IPS-20b (cell line): ENCODE data around the gene CLP1.

Experiments used
- H3K27ac ChIP-seq: one replicate; pipeline ENCODE4 v1.5.1; 2013; ENCODE audit warnings: low read length
- H3K27me3 ChIP-seq: 2 replicates; pipeline ENCODE4 v1.6.1; 2013; ENCODE audit warnings: mild to moderate bottlenecking, low read length, inconsistent platforms; ENCODE audit not compliant: insufficient read depth
- H3K36me3 ChIP-seq: 2 replicates; pipeline ENCODE4 v1.6.1; 2013; ENCODE audit warnings: low read depth, mild to moderate bottlenecking, inconsistent platforms, low read length, moderate library complexity; ENCODE audit not compliant: insufficient read depth
- H3K4me1 ChIP-seq: 2 replicates; pipeline ENCODE4 v1.6.1; 2013; ENCODE audit warnings: mild to moderate bottlenecking, control low read depth, inconsistent platforms, low read length, moderate library complexity; ENCODE audit not compliant: insufficient read depth
- H3K4me3 ChIP-seq: 2 replicates; pipeline ENCODE4 v1.5.1; 2013; ENCODE audit warnings: mild to moderate bottlenecking, low read length, inconsistent platforms
- H3K9ac ChIP-seq: 2 replicates; pipeline ENCODE4 v1.6.1; 2013; ENCODE audit warnings: low read depth, mild to moderate bottlenecking, inconsistent platforms, low read length, moderate library complexity
- H3K9me3 ChIP-seq: 2 replicates; pipeline ENCODE4 v1.6.1; 2013; ENCODE audit warnings: mild to moderate bottlenecking, low read depth, low read length, inconsistent platforms; ENCODE audit not compliant: insufficient read depth

CLP1 gene

GRCh38 chr11:57657194-57658022 is at the start of gene CLP1:
TSS of gene CLP1 (plus strand) at chr11:57657762. CDS start at chr11:57659477, 1,715 bp downstream.
- Histone ChIP-seq H3K36me3 (peaks cover 31% of the 10 kb centered on the region), H3K27me3 (peaks cover 33% of the 10 kb centered on the region; the same call in 1 of the 2 replicates), H3K9ac (peak within 1 kb of the TSS; percentile 85), H3K27ac (no peak within 1 kb of the TSS), H3K9me3 (no peaks in the 10 kb centered on the region), H3K4me3 (peak within 1 kb of the TSS; percentile 95), H3K4me1 (peaks cover 7% of the 10 kb centered on the region; the same call in 1 of the 2 replicates)

DNA sequence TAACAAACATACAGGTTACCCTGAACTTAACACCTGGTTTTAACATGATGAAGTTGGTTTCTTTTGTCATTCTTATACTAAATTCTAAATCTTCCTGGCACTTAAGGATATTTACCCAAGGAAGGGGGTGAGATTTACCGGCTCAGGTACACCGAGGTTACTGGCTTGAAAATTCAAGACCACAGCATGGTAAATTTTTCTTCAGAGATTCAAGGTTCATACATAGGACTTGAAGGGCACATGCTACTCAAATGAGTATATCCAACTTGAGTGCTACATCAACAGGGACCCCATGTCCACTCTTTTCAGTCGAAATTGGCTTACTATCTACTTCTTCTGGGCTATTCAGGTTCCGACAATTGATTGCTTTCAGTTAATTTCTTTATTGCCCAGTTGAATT is 47.4 kb upstream of the CLP1 start:
- no peaks in the 10 kb centered on the region for H3K27me3 ChIP-seq
- no peaks in the 10 kb centered on the region for H3K9me3 ChIP-seq
- no peak overlapping the region for H3K4me3 ChIP-seq
- peaks cover 47% of the 10 kb centered on the region for H3K36me3 ChIP-seq
- H3K4me1 ChIP-seq, result no peaks in the 10 kb centered on the region
- H3K27ac ChIP-seq, result no peak overlapping the region
- H3K9ac ChIP-seq, result no peak overlapping the region

- no peak overlapping the region for H3K9ac ChIP-seq
- H3K27me3 ChIP-seq, result no peaks in the 10 kb centered on the region
- no peak overlapping the region for H3K27ac ChIP-seq
- no peak overlapping the region for H3K4me3 ChIP-seq
- no peaks in the 10 kb centered on the region for H3K4me1 ChIP-seq
- H3K36me3 ChIP-seq, result peaks cover 40% of the 10 kb centered on the region
- peaks cover 3% of the 10 kb centered on the region; the same call in 1 of the 2 replicates for H3K9me3 ChIP-seq
Measured at GRCh38 chr11:57614234-57614772, 43.3 kb upstream of the CLP1 start.

- H3K9ac ChIP-seq, result no peak overlapping the region
- no peaks in the 10 kb centered on the region for H3K4me1 ChIP-seq
- H3K27me3 ChIP-seq, result no peaks in the 10 kb centered on the region
- H3K4me3 ChIP-seq, result no peak overlapping the region
- no peak overlapping the region for H3K27ac ChIP-seq
- H3K36me3 ChIP-seq, result peaks cover 37% of the 10 kb centered on the region
- H3K9me3 ChIP-seq, result peaks cover 13% of the 10 kb centered on the region
Measured at GRCh38 chr11:57615308-57615707, 42.3 kb upstream of the CLP1 start.

GRCh38 chr11:57616595-57616994 is 41.0 kb upstream of the CLP1 start:
- Histone ChIP-seq H3K4me3 (no peak overlapping the region), H3K9me3 (peaks cover 16% of the 10 kb centered on the region), H3K4me1 (no peaks in the 10 kb centered on the region), H3K27ac (no peak overlapping the region), H3K27me3 (no peaks in the 10 kb centered on the region), H3K9ac (no peak overlapping the region), H3K36me3 (peaks cover 30% of the 10 kb centered on the region)

- Histone ChIP-seq H3K9ac (no peak overlapping the region), H3K36me3 (peaks cover 18% of the 10 kb centered on the region), H3K4me1 (no peaks in the 10 kb centered on the region), H3K4me3 (no peak overlapping the region), H3K9me3 (peaks cover 16% of the 10 kb centered on the region), H3K27me3 (no peaks in the 10 kb centered on the region), H3K27ac (no peak overlapping the region)
Measured at GRCh38 chr11:57618438-57618837, 39.1 kb upstream of the CLP1 start.

DNA sequence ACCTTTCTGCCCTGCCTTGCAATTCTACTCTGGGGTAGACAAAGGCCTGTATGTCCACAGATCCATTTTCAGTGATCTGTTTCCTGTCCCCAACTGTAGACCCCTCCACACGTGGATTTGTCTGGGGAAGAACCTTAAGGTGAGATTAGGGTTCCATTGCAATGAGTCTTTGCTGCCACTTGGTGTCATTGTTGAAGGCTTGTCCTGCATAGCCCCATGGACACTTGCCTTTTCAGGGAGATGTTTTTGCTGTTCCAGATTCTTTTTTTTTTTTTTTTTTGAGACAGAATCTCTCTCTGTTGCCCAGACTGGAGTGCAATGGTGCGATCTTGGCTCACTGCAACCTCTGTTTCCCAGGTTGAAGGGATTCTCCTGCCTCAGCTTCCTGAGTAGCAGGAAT is 38.2 kb upstream of the CLP1 start:
- no peak overlapping the region for H3K27ac ChIP-seq
- H3K27me3 ChIP-seq, result no peaks in the 10 kb centered on the region
- H3K9ac ChIP-seq, result no peak overlapping the region
- H3K4me3 ChIP-seq, result no peak overlapping the region
- H3K9me3 ChIP-seq, result peaks cover 16% of the 10 kb centered on the region
- H3K4me1 ChIP-seq, result no peaks in the 10 kb centered on the region
- H3K36me3 ChIP-seq, result peaks cover 11% of the 10 kb centered on the region; the same call in 1 of the 2 replicates

- Histone ChIP-seq H3K27me3 (no peaks in the 10 kb centered on the region), H3K27ac (no peak overlapping the region), H3K4me1 (no peaks in the 10 kb centered on the region), H3K9ac (no peak overlapping the region), H3K4me3 (no peak overlapping the region), H3K36me3 (peaks cover under 1% of the 10 kb centered on the region; the same call in 1 of the 2 replicates), H3K9me3 (peaks cover 16% of the 10 kb centered on the region)
Measured at GRCh38 chr11:57620467-57620866, 37.1 kb upstream of the CLP1 start.

GRCh38 chr11:57622263-57622662 is 35.3 kb upstream of the CLP1 start:
- H3K36me3 ChIP-seq, result no peaks in the 10 kb centered on the region
- H3K4me1 ChIP-seq, result no peaks in the 10 kb centered on the region
- H3K27me3 ChIP-seq, result no peaks in the 10 kb centered on the region

DNA sequence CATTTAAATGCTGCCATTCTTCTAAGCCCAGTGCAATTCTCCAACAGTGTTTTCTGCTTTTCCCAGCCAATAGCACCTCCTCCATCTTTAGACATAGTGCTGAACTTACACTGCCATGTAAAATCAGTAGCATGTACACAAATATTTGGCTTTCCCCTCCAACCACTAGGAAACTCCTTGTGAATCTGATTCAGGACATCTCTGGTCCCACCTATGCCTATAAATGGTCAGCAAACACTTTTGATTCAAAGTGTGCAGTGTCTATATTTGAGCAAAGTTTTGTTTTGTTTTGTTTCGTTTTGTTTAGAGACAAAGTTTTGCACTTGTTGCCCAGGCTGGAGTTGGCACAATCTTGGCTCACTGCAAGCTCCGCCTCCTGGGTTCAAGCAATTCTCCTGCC is 32.7 kb upstream of the CLP1 start:
- Histone ChIP-seq H3K9ac (no peak overlapping the region), H3K27me3 (no peaks in the 10 kb centered on the region), H3K4me1 (no peaks in the 10 kb centered on the region), H3K4me3 (no peak overlapping the region), H3K36me3 (no peaks in the 10 kb centered on the region), H3K9me3 (peaks cover 7% of the 10 kb centered on the region), H3K27ac (no peak overlapping the region)

More at GRCh38 chr11:57622263-57622662, 35.3 kb upstream of the CLP1 start:
- peaks cover 16% of the 10 kb centered on the region for H3K9me3 ChIP-seq
- no peak overlapping the region for H3K4me3 ChIP-seq
- H3K9ac ChIP-seq, result no peak overlapping the region
- H3K27ac ChIP-seq, result no peak overlapping the region

DNA sequence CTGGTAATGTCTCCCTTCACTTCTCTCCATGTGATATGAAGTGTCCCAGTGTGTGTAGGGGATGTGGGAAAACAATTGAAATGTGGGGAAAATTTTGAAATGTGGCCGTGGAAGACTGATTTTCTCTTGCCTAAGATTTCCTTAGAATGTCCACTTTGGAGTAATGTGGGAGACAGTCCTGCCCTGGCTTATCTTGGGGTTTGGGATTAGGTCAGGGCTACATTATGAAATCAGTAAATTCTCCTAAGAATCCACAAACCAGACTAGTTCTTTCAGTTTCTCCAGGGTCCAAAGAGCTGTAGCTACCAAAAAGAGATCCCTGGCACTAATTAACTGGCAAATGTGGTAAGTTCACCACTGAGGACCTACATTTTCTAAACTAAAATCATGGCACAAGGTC is 30.7 kb upstream of the CLP1 start:
- no peaks in the 10 kb centered on the region for H3K36me3 ChIP-seq
- H3K27ac ChIP-seq, result no peak overlapping the region
- no peaks in the 10 kb centered on the region for H3K4me1 ChIP-seq
- H3K27me3 ChIP-seq, result peaks cover 3% of the 10 kb centered on the region
- no peak overlapping the region for H3K4me3 ChIP-seq
- H3K9ac ChIP-seq, result no peak overlapping the region
- H3K9me3 ChIP-seq, result no peaks in the 10 kb centered on the region

- Histone ChIP-seq H3K9me3 (no peaks in the 10 kb centered on the region), H3K9ac (no peak overlapping the region), H3K4me1 (no peaks in the 10 kb centered on the region), H3K27me3 (peaks cover 5% of the 10 kb centered on the region), H3K27ac (no peak overlapping the region), H3K36me3 (no peaks in the 10 kb centered on the region), H3K4me3 (no peak overlapping the region)
Measured at GRCh38 chr11:57630171-57630570, 27.4 kb upstream of the CLP1 start.
